HG03460 (cell line): ENCODE results near the gene CCDC91.
"Not testable (repeated sequence)": the region's sequence is repeated elsewhere in the genome, so short reads cannot be mapped to it uniquely, and the experiment has no call there.

ENCODE experiments used
- ATAC-seq: cut with Tn5 transposase; IDR thresholded peaks from one replicate; pipeline ENCODE4 v1.9.1; 2021; ENCODE audit not compliant: unreplicated experiment

CCDC91 gene

GRCh38 chr12:28446031-28446430, 255.8 kb downstream of the CCDC91 start:
- ATAC-seq, result no peak

DNA sequence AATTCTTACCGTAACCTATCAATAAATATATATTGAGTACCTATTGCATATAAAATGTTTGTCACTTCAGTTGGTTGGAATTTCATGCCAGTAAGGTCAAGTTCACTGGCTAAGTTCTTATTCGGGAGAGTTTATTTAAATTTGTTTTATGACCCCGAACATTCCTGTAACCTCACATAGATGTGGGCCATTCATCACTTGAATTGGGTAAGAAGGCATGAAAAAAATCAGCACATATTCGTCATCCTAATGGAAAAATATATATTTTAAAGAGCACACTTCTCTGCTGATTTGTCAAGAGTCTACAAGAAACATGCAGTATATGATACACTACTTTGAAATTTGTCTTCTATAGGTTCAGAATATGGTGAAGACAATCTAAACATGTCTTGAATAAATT, 263.4 kb downstream of the CCDC91 start:
- no peak for ATAC-seq

DNA sequence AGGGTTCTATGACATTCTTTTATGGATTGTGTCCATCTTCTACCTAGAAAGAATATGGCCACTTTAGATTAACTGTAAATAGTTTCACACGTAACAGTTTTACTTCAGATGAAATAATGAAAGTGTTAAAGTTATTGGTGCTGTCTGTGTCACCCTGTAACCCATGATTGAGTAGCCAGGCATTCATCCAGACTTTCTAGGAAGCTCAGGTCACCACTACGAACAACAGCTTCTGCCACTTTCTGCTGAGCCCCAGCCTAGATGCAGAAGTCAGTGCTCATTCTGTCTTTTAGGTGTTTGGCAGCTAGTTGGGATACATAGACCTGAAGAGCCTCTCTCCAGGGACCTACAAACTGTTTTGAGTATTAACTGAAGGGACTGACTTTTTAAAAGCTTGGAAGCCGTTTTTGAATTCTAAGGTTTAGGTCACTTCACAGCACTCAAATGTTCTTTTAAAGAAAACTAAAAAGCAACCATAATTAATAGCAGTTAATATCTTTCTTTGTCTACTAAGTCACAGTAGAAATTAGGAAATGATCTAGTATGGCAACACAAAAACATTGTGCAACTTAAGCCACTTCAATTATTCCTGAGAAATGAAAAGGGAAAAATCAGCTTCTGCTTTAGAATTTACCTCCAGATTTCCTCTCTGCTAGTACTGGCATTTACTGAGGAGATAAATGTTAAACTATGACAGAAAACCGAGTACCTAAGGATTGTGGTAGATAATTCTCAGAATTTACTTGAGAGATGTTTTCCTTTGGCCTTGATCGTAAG, 266.9 kb downstream of the CCDC91 start:
- ATAC-seq, result no peak

GRCh38 chr12:28457785-28458184, 267.5 kb downstream of the CCDC91 start:
- no peak for ATAC-seq

DNA sequence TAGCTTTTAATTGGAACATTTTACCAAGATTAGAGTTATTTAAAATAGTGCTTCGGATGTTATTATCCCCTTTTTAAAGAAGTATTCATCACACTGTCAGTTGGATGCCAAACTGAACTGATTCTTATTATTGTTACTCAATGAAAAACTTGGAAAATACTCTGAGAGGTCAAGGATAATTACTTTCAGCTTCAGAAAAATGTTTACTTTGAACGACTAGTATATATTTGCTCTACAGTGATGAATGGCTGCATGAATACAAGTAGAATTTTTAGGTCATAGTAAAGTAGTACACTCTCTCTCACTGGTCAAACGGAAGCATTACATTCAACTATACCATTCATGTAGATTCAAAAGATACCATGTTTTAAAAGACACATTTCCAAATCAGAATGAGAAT, 269.2 kb downstream of the CCDC91 start:
- ATAC-seq, result no peak

DNA sequence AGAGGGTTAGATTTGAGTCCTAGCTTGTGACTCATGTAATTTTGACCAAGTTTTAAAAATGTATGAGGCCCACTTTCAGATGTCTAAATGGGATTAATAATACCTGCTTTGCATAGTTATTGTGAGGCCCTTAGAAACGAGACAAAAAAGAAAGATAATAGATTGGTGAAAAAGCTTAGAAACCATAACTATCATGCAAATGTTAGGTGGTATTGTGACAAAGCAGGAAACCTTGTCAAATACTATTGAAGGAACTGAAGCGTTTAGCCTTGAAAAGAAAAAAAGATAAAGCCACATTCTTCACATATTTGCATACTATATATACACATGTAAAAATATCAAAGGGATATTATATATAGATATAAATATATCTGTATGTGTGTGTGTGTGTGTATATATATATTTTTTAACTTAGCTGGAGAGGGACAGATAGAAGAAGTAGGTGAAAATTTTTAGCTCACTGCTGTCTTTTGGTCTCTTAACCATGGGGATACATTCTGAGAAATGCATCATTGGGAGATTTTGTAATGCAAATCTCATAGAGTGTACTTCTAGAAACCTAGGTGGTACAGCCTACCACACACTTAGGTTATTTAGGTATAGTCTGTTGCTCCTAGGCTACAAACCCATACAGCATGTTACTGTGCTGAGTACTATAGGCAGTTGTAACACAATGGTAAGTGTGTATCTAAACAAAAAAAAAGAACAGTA, 270.3 kb downstream of the CCDC91 start:
- peak; percentile 80 for ATAC-seq

DNA sequence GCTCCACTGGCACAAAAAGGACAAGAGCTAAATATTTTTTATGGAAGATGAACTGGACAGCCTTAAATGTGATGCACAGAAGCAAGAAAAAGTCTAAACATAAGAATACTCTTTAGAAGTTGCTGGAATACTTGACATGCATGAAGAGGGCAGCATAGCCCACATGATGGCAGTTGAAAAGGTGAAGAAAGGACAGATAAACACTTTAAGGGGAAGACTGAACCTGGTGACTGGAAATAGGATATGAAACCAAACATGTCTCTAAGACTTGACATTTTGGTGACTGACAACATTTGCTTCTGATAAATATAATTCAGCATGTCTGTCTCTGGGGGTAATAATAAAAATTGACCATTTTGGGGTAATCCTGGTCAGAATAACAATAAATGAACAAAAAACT, 273.1 kb downstream of the CCDC91 start:
- no peak for ATAC-seq

GRCh38 chr12:28471762-28472161, 281.5 kb downstream of the CCDC91 start:
- ATAC-seq, result not testable (repeated sequence)

DNA sequence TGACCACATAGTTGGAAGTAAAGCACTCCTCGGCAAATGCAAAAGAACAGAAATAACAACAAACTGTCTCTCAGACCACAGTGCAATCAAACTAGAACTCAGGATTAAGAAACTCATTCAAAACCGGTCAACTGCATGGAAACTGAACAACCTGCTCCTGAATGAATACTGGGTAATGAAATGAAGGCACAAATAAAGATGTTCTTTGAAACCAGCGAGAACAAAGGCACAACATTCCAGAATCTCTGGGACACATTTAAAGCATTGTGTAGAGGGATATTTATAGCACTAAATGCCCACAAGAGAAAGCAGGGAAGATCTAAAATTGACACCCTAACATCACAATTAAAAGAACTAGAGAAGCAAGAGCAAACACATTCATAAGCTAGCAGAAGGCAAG, 285.9 kb downstream of the CCDC91 start:
- ATAC-seq, result not testable (repeated sequence)

- ATAC-seq, result not testable (repeated sequence)
These were observed 288.8 kb downstream of the CCDC91 start for GRCh38 chr12:28479097-28479496.

DNA sequence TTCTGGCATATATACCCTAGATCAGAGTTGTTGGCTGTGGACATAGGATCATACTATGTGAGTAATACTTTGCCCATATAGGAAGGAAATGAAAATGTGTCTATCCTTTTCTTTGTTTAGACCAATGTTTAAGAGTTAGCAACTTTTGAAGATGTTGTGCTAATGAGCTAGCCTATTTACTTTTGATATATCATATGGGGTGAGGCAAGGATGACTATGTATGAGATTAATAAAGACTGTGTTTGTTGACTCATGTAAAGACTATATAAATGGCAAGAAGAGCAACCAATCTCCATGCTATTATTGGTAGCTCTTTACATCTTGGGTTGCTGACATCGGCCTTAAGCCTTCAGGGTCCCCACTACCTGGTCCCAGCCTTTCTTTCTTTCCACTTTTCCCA, 289.4 kb downstream of the CCDC91 start:
- no peak for ATAC-seq

DNA sequence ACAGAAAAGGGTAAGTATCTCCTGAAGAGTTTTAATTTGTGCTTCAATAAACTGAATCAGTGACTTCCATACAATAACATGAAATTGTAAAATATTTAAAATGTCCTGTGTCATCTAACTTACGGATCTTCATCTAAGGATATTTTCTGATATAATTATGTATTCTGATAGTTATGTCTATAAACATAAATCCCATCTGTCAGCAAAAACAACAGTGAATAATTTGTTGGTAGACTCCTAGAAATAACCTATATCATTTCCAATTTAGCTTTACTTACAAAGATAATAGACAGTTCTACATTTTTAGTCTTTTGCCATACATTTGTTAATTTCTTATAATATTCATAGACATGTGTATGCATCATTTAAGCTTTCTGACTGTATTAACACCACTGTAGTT, 293.9 kb downstream of the CCDC91 start:
- ATAC-seq, result no peak

DNA sequence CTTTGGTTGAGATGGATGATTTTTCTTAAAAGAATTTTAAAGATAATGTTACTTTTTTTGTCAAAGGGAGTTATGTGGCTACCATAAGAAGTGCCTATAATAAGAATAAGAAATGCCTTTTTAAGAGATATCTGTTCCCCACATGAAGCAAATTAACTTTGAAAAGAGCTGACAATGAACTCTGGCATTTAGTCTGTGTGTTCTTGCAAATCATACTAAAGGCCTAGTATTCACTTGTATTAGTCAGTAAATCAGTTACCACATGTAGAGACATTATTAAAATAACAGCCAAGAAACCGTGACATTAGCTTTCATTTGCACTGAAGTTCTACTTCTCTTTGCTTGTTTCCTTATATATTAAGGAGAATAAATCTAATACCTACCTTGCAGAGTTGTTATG, 296.3 kb downstream of the CCDC91 start:
- no peak for ATAC-seq

GRCh38 chr12:28489246-28489645, 299.0 kb downstream of the CCDC91 start:
- no peak for ATAC-seq

- peak; percentile 90 for ATAC-seq
These were observed 307.7 kb downstream of the CCDC91 start for GRCh38 chr12:28497889-28498411.

GRCh38 chr12:28498850-28499249, 308.6 kb downstream of the CCDC91 start:
- no peak for ATAC-seq

GRCh38 chr12:28500373-28501024, 310.2 kb downstream of the CCDC91 start:
- ATAC-seq, result no peak

DNA sequence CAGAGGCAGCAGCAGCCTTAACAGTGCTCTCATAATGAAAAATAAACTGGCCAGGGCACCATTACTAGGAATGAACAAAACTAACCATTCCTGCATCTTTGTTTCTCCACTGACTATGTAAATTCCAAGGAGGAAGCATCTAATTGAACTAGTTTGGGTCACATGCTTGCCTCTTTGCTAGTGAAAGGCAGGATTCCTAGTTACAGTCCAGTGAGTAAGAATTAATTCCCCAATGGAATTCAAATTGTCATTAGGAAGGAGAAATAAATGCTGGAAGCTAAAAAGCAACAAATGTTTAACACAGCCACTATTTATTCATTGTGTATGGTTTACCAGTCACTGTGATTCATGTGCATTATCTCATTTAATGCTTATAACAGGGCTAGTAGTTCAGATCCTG, 316.0 kb downstream of the CCDC91 start:
- no peak for ATAC-seq

DNA sequence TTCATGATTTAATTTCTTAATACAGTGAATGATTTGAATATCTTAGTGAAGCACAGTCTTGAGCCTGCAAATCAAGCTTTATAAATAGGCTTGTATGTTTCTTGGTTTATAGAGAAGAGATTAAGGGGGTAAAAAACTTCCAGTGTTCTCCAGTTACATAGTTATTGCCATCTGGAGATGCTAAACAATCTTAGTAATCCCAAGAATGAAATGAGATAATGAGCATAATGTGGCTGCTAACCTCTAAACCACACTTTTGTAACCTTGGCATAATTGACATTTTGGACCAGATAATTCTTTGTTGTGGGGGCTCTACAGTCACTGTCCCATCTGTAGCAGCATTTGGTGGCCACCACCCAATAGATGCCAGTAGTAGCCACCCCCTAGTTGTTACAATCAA, 316.8 kb downstream of the CCDC91 start:
- no peak for ATAC-seq

DNA sequence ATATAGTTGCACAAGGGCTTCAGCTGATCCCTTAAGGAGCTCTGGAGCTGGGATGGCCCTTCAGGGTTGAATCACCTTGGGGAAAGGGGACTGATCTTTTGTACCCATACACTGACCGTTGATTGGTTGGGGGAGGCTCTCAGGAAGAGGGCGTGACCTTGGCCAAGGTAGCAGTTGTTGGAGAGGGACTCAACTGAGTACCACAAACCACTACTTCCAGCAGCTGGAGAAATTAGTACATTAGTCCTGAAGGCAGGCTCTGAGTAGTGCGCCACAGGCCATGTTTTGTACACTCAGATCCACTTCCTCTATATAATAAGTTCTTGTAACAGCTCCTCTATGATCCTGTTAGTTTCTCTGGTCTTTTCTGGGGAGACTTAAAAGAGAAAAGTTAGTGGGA, 317.6 kb downstream of the CCDC91 start:
- no peak for ATAC-seq

GRCh38 chr12:28512406-28512805, 322.1 kb downstream of the CCDC91 start:
- no peak for ATAC-seq

DNA sequence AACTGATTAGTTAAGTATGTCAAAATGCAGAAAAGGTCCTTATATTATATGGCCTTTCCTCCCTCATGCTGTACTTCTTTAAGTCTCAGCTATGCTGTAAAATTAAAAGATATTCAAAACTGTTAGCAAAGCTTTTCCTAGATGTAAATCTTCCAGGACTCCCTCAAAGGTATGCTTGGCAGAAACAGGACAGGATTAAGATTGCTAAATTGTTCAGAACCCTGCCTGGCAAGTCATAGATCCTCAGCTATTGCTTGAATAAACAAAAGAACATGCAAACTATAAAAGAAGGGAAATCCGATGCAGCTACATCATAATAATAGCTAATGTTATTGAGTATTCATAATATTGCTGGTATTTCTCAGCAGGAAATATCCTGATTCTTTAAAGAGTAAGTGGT, 322.6 kb downstream of the CCDC91 start:
- no peak for ATAC-seq
